Stimulated activated CD4-positive, alpha-beta T cell treated with anti-CD3 and anti-CD28 coated beads, Interleukin-12 subunit alpha, Interleukin-12 subunit beta, amount 100 ng/mL, for 48 hours (primary cell): ENCODE results near the gene TMEM61.
"Not testable (repeated sequence)": the region's sequence is repeated elsewhere in the genome, so short reads cannot be mapped to it uniquely, and the experiment has no call there.

Experiments
- DNase-seq, 3 donors: peaks; one replicate each; pipeline ENCODE4 v3.0.0-alpha.2; 2020; ENCODE audit warnings: low read depth in 2 of 3, low spot score in 1 of 3

The TMEM61 gene

GRCh38 chr1:54959241-54959640 is 21.2 kb upstream of the TMEM61 start:
- no peak for DNase-seq

GRCh38 chr1:54962612-54963395 is 17.6 kb upstream of the TMEM61 start:
- DNase-seq, result no peak

GRCh38 chr1:54963829-54964228 is 16.6 kb upstream of the TMEM61 start:
- not testable (repeated sequence) for DNase-seq

- DNase-seq, result no peak
Measured at GRCh38 chr1:54965624-54966340, 14.6 kb upstream of the TMEM61 start.

GRCh38 chr1:54967372-54967771 is 13.1 kb upstream of the TMEM61 start:
- no peak for DNase-seq

GRCh38 chr1:54968551-54968950 is 11.9 kb upstream of the TMEM61 start:
- DNase-seq, result no peak

GRCh38 chr1:54969879-54970278 is 10.5 kb upstream of the TMEM61 start:
- no peak for DNase-seq

GRCh38 chr1:54970901-54971300 is 9.5 kb upstream of the TMEM61 start:
- DNase-seq, result no peak

- no peak for DNase-seq
Measured at GRCh38 chr1:54971317-54971791, 9.1 kb upstream of the TMEM61 start.

- no peak for DNase-seq
Measured at GRCh38 chr1:54972436-54972835, 8.0 kb upstream of the TMEM61 start.

GRCh38 chr1:54973205-54973921 is 7.1 kb upstream of the TMEM61 start:
- no peak for DNase-seq

GRCh38 chr1:54975356-54976108 is 4.9 kb upstream of the TMEM61 start:
- DNase-seq, result no peak

GRCh38 chr1:54976747-54977146 is 3.7 kb upstream of the TMEM61 start:
- no peak for DNase-seq

- no peak for DNase-seq
Measured at GRCh38 chr1:54977533-54978297, 2.7 kb upstream of the TMEM61 start.

- DNase-seq, result no peak
Measured at GRCh38 chr1:54978528-54979326, 1.7 kb upstream of the TMEM61 start.

GRCh38 chr1:54979327-54979891 is 1.0 kb upstream of the TMEM61 start:
- DNase-seq, result no peak

- DNase-seq, result no peak
Measured at GRCh38 chr1:54980046-54980527, 341 bp upstream of the TMEM61 start.

GRCh38 chr1:54981466-54981865 is 1.0 kb downstream of the TMEM61 start:
- no peak for DNase-seq

- no peak for DNase-seq
Measured at GRCh38 chr1:54982739-54983138, 2.3 kb downstream of the TMEM61 start.
